Measurements from ENCODE around the gene TP63.

TP63 gene

DNA sequence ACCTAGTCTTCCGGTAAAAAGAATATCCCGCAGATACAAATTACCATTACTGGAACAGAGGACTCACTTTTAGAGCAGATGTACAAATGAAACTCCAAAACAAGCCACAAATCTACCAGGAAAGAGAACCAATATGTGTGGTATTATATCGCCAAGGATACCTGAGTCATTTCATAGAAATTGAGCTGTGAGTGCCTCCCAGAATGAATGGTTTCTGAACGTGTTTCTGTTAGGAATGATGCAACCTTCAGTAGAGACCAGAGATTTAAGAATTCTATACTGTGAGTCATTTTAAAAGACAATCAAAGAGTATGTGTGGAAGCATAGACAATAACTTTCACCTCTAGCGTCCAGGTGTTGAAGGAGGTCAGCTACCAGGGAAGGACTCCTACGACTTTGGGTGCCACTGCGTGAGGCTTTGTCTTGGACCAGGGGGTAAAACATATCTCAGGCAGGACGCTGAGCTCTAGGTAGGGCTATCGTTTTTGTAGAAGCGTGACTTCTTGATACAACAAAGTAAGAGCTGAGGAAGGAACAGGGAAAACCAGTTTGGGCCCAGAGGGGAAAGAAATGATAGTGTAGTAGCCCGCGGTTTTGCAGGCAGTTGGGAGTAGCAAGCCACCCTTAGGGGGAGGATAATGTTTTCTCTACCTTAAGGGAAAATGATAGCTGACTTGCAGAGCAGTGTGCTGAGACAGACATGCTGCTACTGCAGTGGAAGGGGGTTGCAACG lies 210.4 kb downstream of the TP63 start:
- H3K4me1 ChIP-seq, result no peaks in the 10 kb centered on the region
- no peak overlapping the region for H3K4me2 ChIP-seq
- no peak overlapping the region for H3K4me3 ChIP-seq
- H4K20me1 ChIP-seq, result no peaks in the 10 kb centered on the region
- TF ChIP-seq Cebpa-rat (IDR thresholded peaks at IDR 0.05), result no peak
- H3K27ac ChIP-seq, result no peak overlapping the region
- no peaks in the 10 kb centered on the region for H3K27me3 ChIP-seq
- H3K9ac ChIP-seq, result no peak overlapping the region
- no peaks in the 10 kb centered on the region for H3K36me3 ChIP-seq
- no peaks in the 10 kb centered on the region for H3K9me3 ChIP-seq

GRCh38 chr3:189842681-189843602 lies 211.8 kb downstream of the TP63 start:
- Histone ChIP-seq H3K36me3 (no peaks in the 10 kb centered on the region), H3K4me3 (no peak overlapping the region), H3K27ac (no peak overlapping the region)

DNA sequence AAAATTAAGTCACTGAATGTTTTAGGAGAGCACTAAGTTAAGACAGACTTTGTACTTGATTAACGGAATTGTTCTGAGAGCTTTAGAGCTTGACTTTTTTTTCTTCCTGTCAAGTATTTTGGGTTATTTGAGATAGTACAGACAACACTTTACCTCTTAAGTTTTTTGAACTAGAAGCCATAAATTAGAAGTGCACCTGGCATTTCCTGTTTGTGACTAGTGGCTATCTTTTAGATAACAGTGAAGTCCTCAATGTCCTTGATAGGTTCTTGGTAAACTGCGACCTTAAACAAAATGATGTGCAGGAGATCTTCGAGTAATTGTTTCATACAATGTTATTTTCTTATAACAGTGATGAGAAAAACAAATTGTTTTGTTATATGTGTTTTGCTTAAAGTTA lies 213.9 kb downstream of the TP63 start:
- Histone ChIP-seq H3K9me3 (no peaks in the 10 kb centered on the region), H3K27ac (no peak overlapping the region), H3K9ac (no peak overlapping the region), H3K4me2 (no peak overlapping the region), H4K20me1 (no peaks in the 10 kb centered on the region), H3K4me3 (no peak overlapping the region), H3K4me1 (no peaks in the 10 kb centered on the region), H3K27me3 (no peaks in the 10 kb centered on the region), H3K36me3 (no peaks in the 10 kb centered on the region)
- TF ChIP-seq Cebpa-rat (IDR thresholded peaks at IDR 0.05), result no peak

More at GRCh38 chr3:189842681-189843602, 211.8 kb downstream of the TP63 start:
- no peaks in the 10 kb centered on the region for H3K4me1 ChIP-seq
- no peak overlapping the region for H3K4me2 ChIP-seq
- no peak overlapping the region for H3K9ac ChIP-seq
- no peaks in the 10 kb centered on the region for H3K27me3 ChIP-seq
- no peaks in the 10 kb centered on the region for H3K9me3 ChIP-seq
- no peak for TF ChIP-seq Cebpa-rat (IDR thresholded peaks at IDR 0.05)
- no peaks in the 10 kb centered on the region for H4K20me1 ChIP-seq

DNA sequence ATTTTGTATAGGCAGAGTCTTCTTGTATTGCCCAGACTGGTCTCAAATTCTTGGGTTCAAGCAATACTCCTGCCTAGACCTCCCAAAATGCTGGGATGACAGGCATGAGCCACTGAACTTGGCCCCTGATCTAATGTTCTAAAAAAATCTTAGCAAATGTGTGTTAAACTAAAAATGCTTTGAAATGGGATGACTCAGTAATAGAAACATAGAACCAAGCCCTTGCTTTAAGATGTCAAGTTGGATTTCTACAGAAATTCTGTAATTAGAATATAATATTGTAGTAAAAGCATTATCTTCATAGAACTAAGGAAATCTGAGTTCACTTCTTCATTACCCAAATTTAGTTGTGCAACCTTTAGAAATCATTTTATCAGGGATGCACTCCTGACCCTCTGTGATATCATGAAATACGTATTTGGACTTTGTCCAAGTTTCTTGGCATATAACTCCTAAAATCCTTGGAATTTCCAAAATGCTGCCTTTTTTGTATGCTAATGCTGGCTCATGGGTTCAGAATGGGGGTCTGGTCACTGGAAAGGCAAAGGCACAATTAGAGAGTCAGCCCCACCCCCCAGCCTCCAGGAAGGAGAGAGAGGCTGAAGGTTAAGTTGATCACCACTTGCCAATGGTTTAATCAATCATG lies 217.3 kb downstream of the TP63 start:
- Histone ChIP-seq H3K27me3 (no peaks in the 10 kb centered on the region), H3K4me3 (no peak overlapping the region), H4K20me1 (no peaks in the 10 kb centered on the region), H3K27ac (no peak overlapping the region), H3K4me2 (no peak overlapping the region), H3K4me1 (no peaks in the 10 kb centered on the region), H3K36me3 (no peaks in the 10 kb centered on the region), H3K9me3 (no peaks in the 10 kb centered on the region), H3K9ac (no peak overlapping the region)
- TF ChIP-seq Cebpa-rat (IDR thresholded peaks at IDR 0.05), result no peak

- Histone ChIP-seq H3K4me2 (no peak overlapping the region), H3K27me3 (no peaks in the 10 kb centered on the region), H3K27ac (no peak overlapping the region), H3K36me3 (no peaks in the 10 kb centered on the region), H3K9me3 (no peaks in the 10 kb centered on the region), H3K9ac (no peak overlapping the region), H3K4me1 (no peaks in the 10 kb centered on the region), H3K4me3 (no peak overlapping the region), H4K20me1 (no peaks in the 10 kb centered on the region)
- TF ChIP-seq Cebpa-rat (IDR thresholded peaks at IDR 0.05), result no peak
These were observed 218.1 kb downstream of the TP63 start for GRCh38 chr3:189849262-189849661.

DNA sequence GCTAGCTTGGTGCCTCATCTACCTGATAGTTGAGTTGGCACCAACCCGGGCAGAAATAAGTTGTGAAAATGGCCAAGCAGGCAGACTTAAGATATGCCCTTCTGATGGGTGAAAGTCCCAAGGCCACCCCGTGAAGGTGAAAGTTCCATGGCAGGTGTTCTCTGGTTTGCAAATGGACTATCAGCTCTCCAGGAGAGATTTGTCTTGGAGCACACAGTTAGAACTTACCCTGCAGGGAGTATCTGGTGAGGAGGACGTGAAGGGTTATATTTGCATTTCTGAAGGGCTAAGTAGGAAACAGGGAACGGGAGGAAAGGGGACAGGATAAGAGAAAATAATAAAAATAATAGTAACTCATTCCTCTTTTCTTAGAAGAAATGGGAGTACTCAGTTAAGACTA lies 220.5 kb downstream of the TP63 start:
- no peak overlapping the region for H3K4me3 ChIP-seq
- TF ChIP-seq Cebpa-rat (IDR thresholded peaks at IDR 0.05), result no peak
- H3K36me3 ChIP-seq, result no peaks in the 10 kb centered on the region
- H3K27ac ChIP-seq, result no peak overlapping the region
- H3K9me3 ChIP-seq, result no peaks in the 10 kb centered on the region
- no peaks in the 10 kb centered on the region for H3K4me1 ChIP-seq
- H3K4me2 ChIP-seq, result no peak overlapping the region
- no peaks in the 10 kb centered on the region for H4K20me1 ChIP-seq
- H3K27me3 ChIP-seq, result no peaks in the 10 kb centered on the region
- H3K9ac ChIP-seq, result no peak overlapping the region

DNA sequence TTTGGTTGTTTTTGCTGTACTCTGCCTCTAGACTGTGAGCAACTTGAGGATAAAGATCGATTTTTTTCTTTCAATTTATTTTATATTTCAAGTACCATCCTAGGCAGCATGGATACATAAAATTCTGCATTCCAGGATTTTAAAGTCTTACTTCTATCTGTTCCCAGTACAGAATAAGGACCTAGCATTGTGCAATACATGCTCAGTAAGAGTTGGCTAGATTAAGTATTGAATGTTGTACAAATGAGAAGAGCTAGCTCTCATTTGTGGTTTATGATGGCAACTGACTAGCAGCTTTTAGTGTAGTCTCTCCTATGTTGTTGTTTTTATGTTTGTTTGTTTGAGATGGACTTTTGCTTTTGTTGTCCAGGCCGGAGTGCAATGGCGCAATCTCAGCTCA lies 222.7 kb downstream of the TP63 start:
- no peaks in the 10 kb centered on the region for H3K36me3 ChIP-seq
- no peak overlapping the region for H3K4me2 ChIP-seq
- no peaks in the 10 kb centered on the region for H4K20me1 ChIP-seq
- no peaks in the 10 kb centered on the region for H3K4me1 ChIP-seq
- H3K27ac ChIP-seq, result no peak overlapping the region
- TF ChIP-seq Cebpa-rat (IDR thresholded peaks at IDR 0.05), result no peak
- H3K9me3 ChIP-seq, result no peaks in the 10 kb centered on the region
- H3K9ac ChIP-seq, result no peak overlapping the region
- no peaks in the 10 kb centered on the region for H3K27me3 ChIP-seq
- H3K4me3 ChIP-seq, result no peak overlapping the region

DNA sequence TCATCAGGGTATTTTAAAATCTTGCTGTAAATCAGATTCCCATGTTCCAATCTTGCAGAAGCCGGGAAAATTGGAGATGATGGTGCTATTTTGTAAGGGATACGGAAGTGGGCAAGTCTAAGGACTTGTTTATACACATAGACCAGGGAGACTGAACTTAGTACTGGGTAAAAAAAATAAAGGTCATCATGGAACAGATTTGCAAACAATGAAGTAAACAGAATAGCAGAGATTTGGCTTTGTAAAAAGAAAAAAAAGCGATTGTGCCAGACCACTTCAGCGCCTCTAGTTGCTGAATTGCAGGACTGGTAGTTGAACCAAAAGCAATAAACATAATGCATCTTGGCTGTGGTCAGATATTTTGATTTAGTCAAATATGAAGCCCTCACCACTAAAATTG lies 229.1 kb downstream of the TP63 start:
- no peak overlapping the region for H3K4me2 ChIP-seq
- H3K27me3 ChIP-seq, result no peaks in the 10 kb centered on the region
- no peaks in the 10 kb centered on the region for H3K9me3 ChIP-seq
- no peaks in the 10 kb centered on the region for H3K4me1 ChIP-seq
- H3K4me3 ChIP-seq, result no peak overlapping the region
- no peaks in the 10 kb centered on the region for H3K36me3 ChIP-seq
- no peaks in the 10 kb centered on the region for H4K20me1 ChIP-seq
- no peak for TF ChIP-seq Cebpa-rat (IDR thresholded peaks at IDR 0.05)
- no peak overlapping the region for H3K27ac ChIP-seq
- no peak overlapping the region for H3K9ac ChIP-seq

DNA sequence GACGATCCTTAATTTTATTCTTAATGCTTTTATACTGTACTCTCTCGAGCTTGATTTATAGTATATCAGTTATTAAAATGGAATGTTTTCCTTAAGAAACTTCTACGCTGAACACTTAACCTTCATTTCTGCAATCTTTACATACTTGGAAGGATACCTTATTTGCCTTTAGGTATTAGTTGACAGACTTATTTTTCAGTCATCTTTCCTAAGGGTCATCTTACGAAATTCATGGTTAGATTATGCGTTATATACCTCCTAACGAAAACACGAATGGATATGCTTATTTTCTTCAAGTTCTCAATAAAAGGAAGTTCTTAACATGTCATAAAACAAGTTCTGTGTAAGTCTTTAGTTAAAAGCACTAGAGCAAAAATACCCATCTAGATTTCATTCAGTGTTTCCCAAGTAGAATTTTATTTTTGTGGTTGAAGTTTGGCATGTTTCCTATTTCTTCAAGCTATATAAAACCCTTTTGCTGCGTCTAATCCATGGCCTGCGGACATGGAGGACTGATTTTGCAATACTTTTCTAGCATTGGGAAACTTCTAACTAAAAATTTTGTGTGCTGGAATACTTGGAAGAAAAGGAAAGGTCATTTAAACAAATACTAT lies 231.3 kb downstream of the TP63 start:
- H3K4me1 ChIP-seq, result no peaks in the 10 kb centered on the region
- no peaks in the 10 kb centered on the region for H3K36me3 ChIP-seq
- no peak for TF ChIP-seq Cebpa-rat (IDR thresholded peaks at IDR 0.05)
- H3K27ac ChIP-seq, result no peak overlapping the region
- H4K20me1 ChIP-seq, result no peaks in the 10 kb centered on the region
- H3K9ac ChIP-seq, result no peak overlapping the region
- H3K27me3 ChIP-seq, result no peaks in the 10 kb centered on the region
- no peak overlapping the region for H3K4me2 ChIP-seq
- H3K4me3 ChIP-seq, result no peak overlapping the region
- no peaks in the 10 kb centered on the region for H3K9me3 ChIP-seq
